Measurements from ENCODE around the gene USF2. TPM values are rescaled to one million over a fixed set of nuclear protein-coding genes. Genes with fewer than 3 reads are reported as not detected.
"Not testable (repeated sequence)": the region's sequence is repeated elsewhere in the genome, so short reads cannot be mapped to it uniquely, and the experiment has no call there.

USF2 gene, protein sequence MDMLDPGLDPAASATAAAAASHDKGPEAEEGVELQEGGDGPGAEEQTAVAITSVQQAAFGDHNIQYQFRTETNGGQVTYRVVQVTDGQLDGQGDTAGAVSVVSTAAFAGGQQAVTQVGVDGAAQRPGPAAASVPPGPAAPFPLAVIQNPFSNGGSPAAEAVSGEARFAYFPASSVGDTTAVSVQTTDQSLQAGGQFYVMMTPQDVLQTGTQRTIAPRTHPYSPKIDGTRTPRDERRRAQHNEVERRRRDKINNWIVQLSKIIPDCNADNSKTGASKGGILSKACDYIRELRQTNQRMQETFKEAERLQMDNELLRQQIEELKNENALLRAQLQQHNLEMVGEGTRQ
- total RNA-seq (2022) (81.6 and 95.7 TPM in 2 replicates), Bru-seq, nascent RNA (percentile 65 among the genes with signal in this experiment), BruChase-seq, experiment 1, labeled RNA remaining after a 6-hour chase (percentile 76 among the genes with signal in this experiment), BruChase-seq, experiment 2, labeled RNA remaining after a 2-hour chase (percentile 76 among the genes with signal in this experiment)
- long read RNA-seq, transcript USF2-201 (10 exons, 1,634 nt): major isoform, 5 of 25 reads
- long read RNA-seq, partial matches to known transcripts: 8 of 25 reads
- long read RNA-seq, other reads (novel, unspliced or antisense): 9 of 25 reads

DNA sequence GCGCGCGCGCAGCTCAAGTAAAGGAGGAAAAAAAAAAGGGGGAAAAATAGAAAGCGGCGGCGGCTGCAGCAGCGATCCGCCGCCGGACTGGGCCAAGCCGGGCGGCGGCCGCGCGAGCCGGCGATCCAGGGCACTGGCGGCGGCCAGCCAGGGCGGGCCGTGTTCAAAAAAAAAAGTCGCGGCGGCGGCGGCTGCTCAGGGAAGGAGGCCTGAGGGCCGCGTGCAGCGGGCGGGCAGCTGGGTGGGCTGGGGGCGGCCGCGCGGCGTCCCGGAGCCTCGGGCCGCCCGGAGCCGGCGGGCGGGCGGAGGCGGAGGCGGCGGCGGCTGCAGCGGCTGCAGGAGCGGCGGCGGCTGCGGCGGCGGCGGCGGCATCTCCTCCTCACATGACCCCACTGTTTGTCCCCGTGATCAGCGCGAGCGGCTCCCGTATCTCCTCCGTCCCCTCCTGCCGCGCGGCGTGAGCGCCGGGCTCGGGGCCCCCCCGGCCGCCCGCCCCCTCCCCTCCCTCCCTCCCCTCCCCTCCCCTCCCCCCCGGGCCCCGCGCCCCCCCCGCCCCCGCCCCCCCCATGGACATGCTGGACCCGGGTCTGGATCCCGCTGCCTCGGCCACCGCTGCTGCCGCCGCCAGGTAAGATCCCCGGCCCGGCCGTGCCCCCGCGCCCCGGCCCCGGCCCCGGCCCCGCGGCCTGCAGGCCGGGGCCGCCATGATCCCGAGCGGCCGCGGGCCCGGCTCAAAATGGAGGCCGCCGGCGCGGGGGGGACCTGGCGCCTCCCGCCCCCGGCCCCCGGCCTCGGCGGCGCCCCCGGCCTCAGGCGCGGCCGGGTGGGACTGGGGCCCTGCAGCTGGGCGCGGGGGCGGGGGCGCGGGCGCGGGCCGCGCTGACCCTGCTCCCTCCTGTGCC, at the start of gene USF2:
USF2 (plus strand) TSS at position 427 of the 902 bp plus-strand sequence; CDS start at position 567, 140 bp downstream.
- POLR2A ChIA-PET: interaction anchor here (0.9 to 1.3 kb wide), 3 partner anchors 14 to 199 kb away, joined by 3 to 4 read pairs (median 4); partner anchors contain the start of gene FXYD5
- no TSS peak for BruUV-seq (replicated peaks)

DNA sequence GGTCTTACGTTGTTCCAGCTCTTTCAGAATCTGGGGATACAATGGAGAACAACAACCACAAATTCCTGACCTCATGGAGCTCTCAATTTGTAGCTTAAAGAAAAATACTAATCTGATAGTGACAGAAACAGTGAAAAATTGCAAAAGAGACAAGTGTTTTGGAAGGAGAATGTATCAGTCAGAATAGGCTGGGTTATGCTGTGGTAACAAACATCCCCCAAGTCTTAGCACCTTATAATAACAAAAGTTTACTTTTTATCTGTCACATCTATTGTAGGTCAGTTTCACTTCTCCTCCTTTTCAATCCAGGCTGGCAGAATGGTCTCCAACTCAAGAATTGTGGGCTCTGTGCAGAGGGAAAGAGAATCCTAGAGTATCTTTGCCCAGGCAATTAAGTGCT, 49.8 kb upstream of the USF2 start:
- BruUV-seq (replicated peaks): no TSS peak
- Mint-ChIP-seq H3K27ac (ENCODE audit: low read depth, unreplicated experiment) (no peak overlapping the region), H3K27me3 (ENCODE audit: insufficient read depth, unreplicated experiment) (no peaks in the 10 kb centered on the region), H3K4me1 (ENCODE audit: insufficient read depth, unreplicated experiment) (peaks cover 6% of the 10 kb centered on the region), H3K9me3 (ENCODE audit: unreplicated experiment) (peaks cover 8% of the 10 kb centered on the region), H3K36me3 (ENCODE audit: insufficient read depth, unreplicated experiment) (no peaks in the 10 kb centered on the region), H3K4me3 (ENCODE audit: unreplicated experiment) (no peak overlapping the region)
- DNase-seq (ENCODE audit: unreplicated experiment): no peak
- CTCF ChIA-PET: interaction anchor here (1.3 kb wide), 1 partner anchor 23 kb away, joined by 3 read pairs; no protein-coding TSS in a partner anchor
- POLR2A ChIA-PET: interaction anchor here (0.5 to 1.1 kb wide), 2 partner anchors 40 to 63 kb away, joined by 3 read pairs; no protein-coding TSS in a partner anchor
- TF ChIP-seq, protein P1, sequence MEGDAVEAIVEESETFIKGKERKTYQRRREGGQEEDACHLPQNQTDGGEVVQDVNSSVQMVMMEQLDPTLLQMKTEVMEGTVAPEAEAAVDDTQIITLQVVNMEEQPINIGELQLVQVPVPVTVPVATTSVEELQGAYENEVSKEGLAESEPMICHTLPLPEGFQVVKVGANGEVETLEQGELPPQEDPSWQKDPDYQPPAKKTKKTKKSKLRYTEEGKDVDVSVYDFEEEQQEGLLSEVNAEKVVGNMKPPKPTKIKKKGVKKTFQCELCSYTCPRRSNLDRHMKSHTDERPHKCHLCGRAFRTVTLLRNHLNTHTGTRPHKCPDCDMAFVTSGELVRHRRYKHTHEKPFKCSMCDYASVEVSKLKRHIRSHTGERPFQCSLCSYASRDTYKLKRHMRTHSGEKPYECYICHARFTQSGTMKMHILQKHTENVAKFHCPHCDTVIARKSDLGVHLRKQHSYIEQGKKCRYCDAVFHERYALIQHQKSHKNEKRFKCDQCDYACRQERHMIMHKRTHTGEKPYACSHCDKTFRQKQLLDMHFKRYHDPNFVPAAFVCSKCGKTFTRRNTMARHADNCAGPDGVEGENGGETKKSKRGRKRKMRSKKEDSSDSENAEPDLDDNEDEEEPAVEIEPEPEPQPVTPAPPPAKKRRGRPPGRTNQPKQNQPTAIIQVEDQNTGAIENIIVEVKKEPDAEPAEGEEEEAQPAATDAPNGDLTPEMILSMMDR (IDR thresholded peaks at IDR 0.05; ENCODE audit: unreplicated experiment): no peak
- intact Hi-C loops (cut with micrococcal nuclease): no loop called here

More for the DNA sequence above, at the start of gene USF2:
- Mint-ChIP-seq H3K27me3 (ENCODE audit: insufficient read depth, unreplicated experiment) (no peaks in the 10 kb centered on the region), H3K4me1 (ENCODE audit: insufficient read depth, unreplicated experiment) (peaks cover 15% of the 10 kb centered on the region), H3K27ac (ENCODE audit: low read depth, unreplicated experiment) (peak within 1 kb of the TSS; percentile 81), H3K9me3 (ENCODE audit: unreplicated experiment) (no peaks in the 10 kb centered on the region), H3K4me3 (ENCODE audit: unreplicated experiment) (peak within 1 kb of the TSS; percentile 83), H3K36me3 (ENCODE audit: insufficient read depth, unreplicated experiment) (peaks cover 69% of the 10 kb centered on the region)
- intact Hi-C loops (cut with micrococcal nuclease): loop anchor here (1.0 to 10.0 kb wide), 3 partner anchors 86 to 200 kb away; partner anchors contain the start of genes FFAR3 and FXYD5
- TF ChIP-seq, protein P1 (IDR thresholded peaks at IDR 0.05; ENCODE audit: unreplicated experiment): no peak
- CTCF ChIA-PET: interaction anchor here (0.6 to 1.4 kb wide), 3 partner anchors 15 to 895 kb away, joined by 3 to 6 read pairs (median 3); no protein-coding TSS in a partner anchor
- DNase-seq (ENCODE audit: unreplicated experiment): peak; percentile 75

DNA sequence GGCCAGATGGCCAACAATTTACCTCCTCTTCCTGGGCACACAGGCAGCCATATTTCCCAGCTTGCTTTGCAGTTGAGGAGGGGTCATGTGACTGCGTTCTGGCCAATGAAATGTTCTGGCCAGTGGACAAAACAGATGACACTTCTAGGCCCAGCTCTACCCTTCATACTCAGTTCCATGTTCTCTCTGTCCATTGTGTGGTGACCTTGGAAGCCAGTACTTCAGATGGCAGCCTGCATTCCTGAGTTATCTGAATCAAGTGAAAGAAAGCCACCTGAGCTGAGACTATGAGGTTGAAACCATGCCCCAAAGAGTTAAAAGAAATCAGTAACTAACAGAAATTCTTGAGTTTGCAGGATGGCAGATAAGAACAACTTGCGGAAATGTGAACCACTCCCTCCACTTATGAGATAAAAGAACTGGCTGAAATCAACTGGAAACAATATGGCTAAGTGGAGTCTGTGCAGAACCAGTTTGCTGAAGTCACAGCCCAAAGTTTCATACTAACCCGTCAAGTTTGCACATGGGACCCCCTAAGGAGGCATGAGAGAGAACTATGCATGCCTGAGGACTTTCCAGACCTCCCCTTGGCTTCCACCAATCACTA, 48.3 kb upstream of the USF2 start:
- Mint-ChIP-seq H3K27me3 (ENCODE audit: insufficient read depth, unreplicated experiment) (no peaks in the 10 kb centered on the region), H3K36me3 (ENCODE audit: insufficient read depth, unreplicated experiment) (no peaks in the 10 kb centered on the region), H3K4me1 (ENCODE audit: insufficient read depth, unreplicated experiment) (peaks cover 7% of the 10 kb centered on the region), H3K27ac (ENCODE audit: low read depth, unreplicated experiment) (no peak overlapping the region), H3K4me3 (ENCODE audit: unreplicated experiment) (no peak overlapping the region), H3K9me3 (ENCODE audit: unreplicated experiment) (peaks cover 8% of the 10 kb centered on the region)
- ChIA-PET CTCF (interaction anchor here (0.6 kb wide), 1 partner anchor 478 kb away, joined by 3 read pairs; no protein-coding TSS in a partner anchor), POLR2A (no interaction called here)
- intact Hi-C loops (cut with micrococcal nuclease): no loop called here
- no peak for DNase-seq (ENCODE audit: unreplicated experiment)
- TF ChIP-seq, protein P1 (IDR thresholded peaks at IDR 0.05; ENCODE audit: unreplicated experiment): no peak
- BruUV-seq (replicated peaks): no TSS peak

DNA sequence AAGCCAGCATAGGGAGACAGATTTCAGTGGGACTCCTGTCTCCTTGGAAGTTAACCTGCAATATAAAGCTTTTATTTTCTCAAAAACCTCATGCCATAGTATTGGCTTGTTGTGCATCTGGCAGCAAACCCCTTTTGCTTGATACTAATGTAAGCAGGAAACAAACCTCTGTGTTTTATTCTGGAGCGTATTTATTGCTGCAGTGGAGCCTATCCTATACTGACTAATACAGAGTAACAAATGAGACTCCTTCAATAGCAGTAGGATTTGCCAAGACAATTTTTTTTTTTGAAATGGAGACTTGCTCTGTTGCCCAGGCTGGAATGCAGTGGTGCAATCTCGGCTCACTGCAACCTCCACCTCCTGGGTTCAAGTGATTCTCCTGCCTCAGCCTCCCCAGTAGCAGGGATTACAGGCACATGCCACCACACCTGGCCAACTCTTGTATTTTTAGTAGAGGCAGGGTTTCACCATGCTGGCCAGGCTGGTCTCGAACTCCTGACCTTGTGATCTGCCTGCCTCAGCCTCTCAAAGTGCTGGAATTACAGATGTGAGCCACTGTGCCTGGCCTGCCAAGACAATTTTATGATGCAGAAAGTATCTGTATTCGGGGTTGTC, 47.7 kb upstream of the USF2 start:
- intact Hi-C loops (cut with micrococcal nuclease); H3K9me3 Mint-ChIP-seq (ENCODE audit: unreplicated experiment); CTCF ChIA-PET; DNase-seq (ENCODE audit: unreplicated experiment); BruUV-seq (replicated peaks); H3K4me1 Mint-ChIP-seq (ENCODE audit: insufficient read depth, unreplicated experiment); H3K27ac Mint-ChIP-seq (ENCODE audit: low read depth, unreplicated experiment); H3K36me3 Mint-ChIP-seq (ENCODE audit: insufficient read depth, unreplicated experiment); H3K4me3 Mint-ChIP-seq (ENCODE audit: unreplicated experiment); H3K27me3 Mint-ChIP-seq (ENCODE audit: insufficient read depth, unreplicated experiment); POLR2A ChIA-PET: not testable (repeated sequence)
